HepG2 (cell line): Measurements from ENCODE around the gene ECHDC1. TPM values are rescaled to one million over a fixed set of nuclear protein-coding genes. Genes with fewer than 3 reads are reported as not detected.

Source experiments
- CBX1 ChIP-seq: IDR thresholded peaks from one replicate; pipeline ENCODE4 v1.6.1; 2016; ENCODE audit warnings: antibody characterized with exemption, low read depth
- FOSL2 ChIP-seq: sonication (generic); formaldehyde crosslinking; IDR thresholded peaks from 2 replicates; pipeline ENCODE4 v1.4.0; 2020; ENCODE audit warnings: missing genetic modification reagents
- FOXO1 ChIP-seq: sonication (generic); formaldehyde crosslinking; IDR thresholded peaks from 2 replicates; pipeline ENCODE4 v1.4.0; 2020; ENCODE audit warnings: missing genetic modification reagents
- GMEB1 ChIP-seq: sonication (generic); formaldehyde crosslinking; IDR thresholded peaks from 2 replicates; pipeline ENCODE4 v1.5.1; 2020; ENCODE audit warnings: missing genetic modification reagents, mild to moderate bottlenecking, borderline replicate concordance
- IKZF4 ChIP-seq: sonication (generic); formaldehyde crosslinking; IDR thresholded peaks from 2 replicates; pipeline ENCODE4 v1.5.1; 2020; ENCODE audit warnings: borderline replicate concordance, mild to moderate bottlenecking, low read depth, missing genetic modification reagents; ENCODE audit errors: not compliant biosample characterization
- REST ChIP-seq, 2 experiments: IDR thresholded peaks; 2 replicates each; pipeline ENCODE4 v1.6.1; 2011 to 2012; ENCODE audit warnings: low read length in 2 of 2, borderline replicate concordance in 1 of 2, low read depth in 1 of 2, mild to moderate bottlenecking in 1 of 2, moderate library complexity in 1 of 2
- TEF ChIP-seq: sonication (generic); formaldehyde crosslinking; IDR thresholded peaks from 2 replicates; pipeline ENCODE4 v1.5.0; 2020; ENCODE audit warnings: missing genetic modification reagents
- ZBTB40 ChIP-seq, 2 experiments: fragments of 450-650 bp in 1 of 2; sonication (generic) in 1 of 2; formaldehyde crosslinking in 1 of 2; IDR thresholded peaks; 2 replicates each; pipeline versions ENCODE4 v1.6.1 to v1.8.0; 2016 to 2022; ENCODE audit warnings: antibody characterized with exemption in 1 of 2, mild to moderate bottlenecking in 1 of 2, missing genetic modification reagents in 1 of 2
- ZFP36 ChIP-seq: fragments of 150-350 bp; IDR thresholded peaks from 2 replicates; pipeline ENCODE4 v1.6.1; 2018; ENCODE audit warnings: borderline replicate concordance, low read length, low read depth; ENCODE audit not compliant: partially characterized antibody
- ZNF232 ChIP-seq: sonication (generic); formaldehyde crosslinking; IDR thresholded peaks from 2 replicates; pipeline ENCODE4 v1.4.0; 2020; ENCODE audit warnings: missing genetic modification reagents, borderline replicate concordance
- ZNF431 ChIP-seq: sonication (generic); formaldehyde crosslinking; IDR thresholded peaks from 2 replicates; pipeline ENCODE4 v1.9.0; 2022; ENCODE audit warnings: missing genetic modification reagents, low read depth, mild to moderate bottlenecking, borderline replicate concordance
- polyA plus RNA-seq, 8 experiments: library from polyadenylated mRNA; depleted of rRNA in 3 of 8; stranded (reverse) in 7 of 8; unstranded in 1 of 8; fragments of >200 nt; fragmentation: Illumina TruSeq in 4 of 8; extraction: Trizol in 4 of 8; gene quantifications; 2 replicates each; pipeline versions ENCODE4 v1.2.1 to v1.2.3, GENCODE V29; 2011 to 2016; ENCODE audit warnings: low read depth in 4 of 8, missing spikeins in 1 of 8, mixed read lengths in 1 of 8; ENCODE audit not compliant: insufficient read depth in 1 of 8
- total RNA-seq, 5 experiments: library from RNA; depleted of rRNA; stranded (reverse); fragments of >200 nt; fragmentation: Illumina TruSeq; extraction: Trizol; gene quantifications; 2 replicates each; pipeline ENCODE4 v1.2.3, GENCODE V29; 2016; ENCODE audit warnings: low read depth in 1 of 5

ECHDC1 gene
- total and polyA plus RNA-seq, 2 of the 13 experiments (the other 11 are each of a cell fraction or from before 2014, with no cell fraction given), result 32.8 to 98.1 TPM

- peak; percentile 90 for TF ChIP-seq GMEB1
- peak; percentile 50 for TF ChIP-seq ZBTB40 (IDR thresholded peaks at IDR 0.05)
- TF ChIP-seq ZBTB40 (CRISPR knock-in tag; IDR thresholded peaks at IDR 0.05), result peak; percentile 86; the same call in 1 of the 2 replicates
- TF ChIP-seq IKZF4 (CRISPR knock-in tag), result no peak
- peak in 1 of 2 experiments; percentile 66; a peak in 1 of 4 replicates for TF ChIP-seq REST (IDR thresholded peaks at IDR 0.05; ENCODE audit: borderline replicate concordance in 1 of 2, low read depth in 1 of 2, low read length in 2 of 2)
- peak; percentile 50 for TF ChIP-seq FOSL2 (CRISPR knock-in tag)
- TF ChIP-seq TEF (CRISPR knock-in tag), result peak; percentile 25; the same call in 1 of the 2 replicates
- TF ChIP-seq FOXO1, result peak; percentile 60
- no peak for TF ChIP-seq ZFP36
- peak; percentile 88 for TF ChIP-seq CBX1
- peak; percentile 75 for TF ChIP-seq ZNF232
- no peak; the same call in 1 of the 2 replicates for TF ChIP-seq ZNF431 (CRISPR knock-in tag)
These were observed at the start of gene ECHDC1 (continued) for GRCh38 chr6:127342946-127343808.
